Stimulated activated CD4-positive, alpha-beta T cell treated with anti-CD3 and anti-CD28 coated beads, TNF-alpha, amount 100 ng/mL, for 4 hours (primary cell): ENCODE data around the gene SLC25A26.

Source experiments
- DNase-seq, 3 experiments: peaks; one replicate each; pipeline ENCODE4 v3.0.0-alpha.2; 2020; ENCODE audit warnings: low read depth in 3 of 3

Gene SLC25A26

DNA sequence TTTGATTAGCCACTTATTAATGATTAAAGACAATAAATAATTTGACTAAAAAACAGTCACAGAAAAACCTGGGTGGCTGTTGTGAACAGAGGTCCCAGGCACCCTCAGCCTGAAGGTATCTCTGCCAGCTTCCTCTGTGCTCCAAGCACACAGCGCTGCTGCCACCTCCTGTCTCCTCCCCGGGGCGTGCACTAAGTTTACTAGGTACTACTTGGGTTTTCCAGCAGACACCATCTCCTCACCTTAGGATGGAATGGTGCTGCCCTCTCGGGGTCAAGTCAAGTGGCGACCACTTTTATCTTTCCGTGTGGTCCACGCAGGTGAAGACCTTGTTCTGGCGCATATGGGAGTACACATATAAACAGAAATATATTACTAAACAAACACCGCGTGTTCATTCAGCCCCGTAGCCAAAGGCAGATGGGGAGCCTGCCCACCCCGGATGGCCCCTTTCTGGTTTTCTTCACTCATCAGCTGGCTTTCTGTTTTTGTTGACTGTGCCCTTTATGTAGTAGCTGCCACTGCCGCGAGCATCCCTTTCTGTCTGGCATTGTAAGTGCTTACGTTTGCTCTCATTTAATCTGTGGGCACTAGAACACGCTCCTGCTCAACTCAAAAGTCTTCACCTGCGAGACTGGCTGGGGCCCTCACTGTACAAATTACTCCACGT is 152.0 kb downstream of the SLC25A26 start:
- DNase-seq = no peak

DNA sequence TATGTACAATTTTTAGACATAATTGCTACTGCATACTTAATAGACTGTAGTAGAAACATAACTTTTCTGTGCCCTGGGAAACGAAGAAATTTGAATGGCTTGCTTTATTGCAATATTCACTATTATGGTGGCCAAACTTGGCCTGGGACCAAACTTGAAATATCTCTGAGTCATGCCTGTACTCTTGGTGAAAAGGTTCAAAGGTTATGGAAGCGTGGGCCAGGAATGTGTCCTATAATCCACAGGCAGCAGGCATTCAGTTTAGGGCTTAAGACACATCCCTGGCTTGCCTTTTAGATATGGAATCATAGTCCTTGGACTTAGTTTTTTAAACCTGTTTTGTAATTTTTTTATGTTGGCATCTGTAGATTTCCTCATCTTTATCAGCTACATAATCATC is 155.8 kb downstream of the SLC25A26 start:
- DNase-seq = no peak

DNA sequence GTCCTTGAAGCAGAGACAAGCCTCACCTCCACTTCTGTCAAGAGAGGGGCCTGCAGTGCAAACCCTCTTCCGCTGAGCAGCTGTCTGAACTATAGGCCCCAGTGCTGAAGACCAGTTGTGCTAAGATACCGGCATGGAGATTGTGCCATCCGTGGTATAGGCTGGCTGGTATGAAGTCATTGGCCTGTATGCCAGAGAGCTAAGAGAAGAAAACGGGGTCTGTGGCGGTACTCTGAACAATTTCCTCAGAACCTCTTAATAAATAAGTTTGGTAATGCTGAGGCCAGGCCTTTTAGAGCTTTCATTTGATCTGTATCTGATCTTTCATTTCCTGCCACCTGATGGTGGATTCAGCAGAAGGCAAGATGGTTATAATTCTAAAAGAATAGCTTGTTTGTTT is 157.0 kb downstream of the SLC25A26 start:
- no peak for DNase-seq

DNA sequence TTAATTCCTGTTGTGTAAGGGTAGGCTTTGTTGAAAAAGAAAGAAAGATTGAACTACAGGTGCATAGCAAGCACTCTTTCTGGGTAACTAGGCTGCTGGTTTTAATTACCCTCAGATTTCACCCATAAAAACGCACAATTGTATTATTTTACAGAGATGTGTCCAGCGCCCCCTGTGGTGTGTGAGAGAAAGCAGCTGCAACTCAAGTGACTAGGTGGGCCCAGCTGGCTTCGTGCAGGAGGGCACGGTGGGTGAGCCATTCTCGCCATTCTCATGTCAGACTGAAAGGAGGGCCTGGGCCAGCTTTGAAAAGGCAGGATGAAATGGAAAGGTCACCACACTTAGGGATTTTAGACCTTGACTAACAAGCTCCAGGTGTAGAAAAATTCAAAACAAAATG is 157.5 kb downstream of the SLC25A26 start:
- no peak for DNase-seq

DNA sequence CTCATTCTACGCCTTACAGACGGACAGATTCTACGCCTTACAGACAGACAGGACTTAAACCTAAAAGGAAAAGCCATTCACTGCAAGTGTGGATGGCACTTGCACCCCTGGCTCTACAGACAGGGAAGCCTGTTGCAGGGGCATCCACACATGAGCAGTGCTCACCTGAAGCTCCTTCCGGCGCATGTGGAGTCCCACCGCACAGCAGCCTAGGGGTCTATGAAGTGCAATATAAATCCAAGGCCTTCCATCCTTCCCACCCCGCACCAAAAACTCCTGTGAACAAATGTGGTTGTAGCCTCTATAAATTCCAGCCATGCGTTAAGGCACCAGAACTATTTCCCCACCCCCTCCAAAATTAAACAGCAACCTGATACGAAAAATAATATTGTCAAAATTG is 158.8 kb downstream of the SLC25A26 start:
- DNase-seq = no peak

DNA sequence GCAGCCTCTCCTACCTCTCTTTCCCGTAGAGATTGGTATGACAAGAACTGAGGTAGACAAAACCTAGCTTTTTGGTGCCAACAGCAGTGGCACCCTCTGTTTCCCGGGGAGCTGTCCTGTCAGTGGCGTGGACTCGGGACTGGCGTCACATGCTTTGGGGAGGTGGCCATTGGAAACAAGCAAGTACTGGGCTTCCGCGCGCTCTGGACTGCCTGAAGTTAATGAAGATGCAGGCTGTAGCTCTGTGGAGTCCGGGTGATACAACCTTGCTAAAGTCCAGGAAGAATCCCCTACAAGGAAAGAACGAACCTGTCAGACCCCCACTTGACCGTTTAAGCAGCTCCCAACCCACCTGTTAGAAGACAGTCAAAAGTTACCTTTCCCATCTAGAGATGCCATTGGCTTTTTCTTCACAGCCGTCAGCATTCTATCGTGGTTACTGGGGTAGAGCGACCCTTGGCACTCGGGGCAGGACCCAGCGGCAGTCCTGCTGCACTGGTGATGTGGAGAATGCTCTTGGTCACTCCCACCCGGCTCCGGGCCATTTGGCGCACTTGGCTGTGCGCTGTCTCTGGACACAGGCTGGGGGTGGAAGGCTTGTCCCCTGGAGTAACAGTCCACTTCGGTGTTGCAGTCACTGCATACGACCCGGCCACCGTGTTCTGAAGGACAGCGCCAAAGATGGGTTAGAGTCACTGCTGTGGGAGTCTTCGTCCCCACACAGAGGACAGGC is 159.6 kb downstream of the SLC25A26 start:
- DNase-seq = no peak

DNA sequence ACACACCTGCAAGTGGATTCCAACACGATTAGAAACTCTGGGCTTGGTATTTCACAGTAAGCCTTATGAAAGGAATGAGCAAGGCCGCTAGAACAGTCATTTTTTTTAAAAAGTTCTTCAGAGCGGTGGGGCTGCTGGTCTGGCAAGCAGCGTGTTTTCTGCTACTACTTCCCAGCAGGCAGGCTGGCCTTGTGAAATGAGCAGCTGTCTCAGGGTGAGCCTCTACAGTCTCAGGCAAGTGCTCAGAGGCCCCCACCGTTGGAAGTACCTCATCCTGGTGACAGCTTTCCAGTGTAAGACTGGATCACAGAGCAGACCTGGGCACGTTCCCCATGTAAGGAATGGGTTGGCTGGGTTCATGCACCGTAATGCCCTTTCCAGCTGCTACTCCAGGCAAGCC is 160.8 kb downstream of the SLC25A26 start:
- DNase-seq = no peak

DNA sequence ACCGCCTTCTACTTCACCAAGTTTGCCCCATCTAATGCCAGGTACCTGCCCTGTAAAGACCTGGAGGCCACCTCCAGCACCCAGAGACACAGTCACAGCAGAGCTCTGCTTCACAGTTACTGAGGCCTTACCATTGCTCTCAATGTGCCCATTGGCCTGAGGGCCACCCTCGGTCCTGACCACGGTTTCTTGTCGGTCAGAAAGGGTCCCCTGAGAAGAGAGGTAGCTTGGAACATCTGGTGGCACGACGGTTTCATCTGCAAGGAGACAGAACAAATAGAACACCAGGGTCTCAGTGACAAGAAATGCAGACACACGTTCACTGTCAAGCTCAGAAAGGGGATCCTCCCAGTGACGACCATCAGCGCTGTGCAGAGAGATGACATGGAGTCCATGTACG is 161.3 kb downstream of the SLC25A26 start:
- no peak for DNase-seq

DNA sequence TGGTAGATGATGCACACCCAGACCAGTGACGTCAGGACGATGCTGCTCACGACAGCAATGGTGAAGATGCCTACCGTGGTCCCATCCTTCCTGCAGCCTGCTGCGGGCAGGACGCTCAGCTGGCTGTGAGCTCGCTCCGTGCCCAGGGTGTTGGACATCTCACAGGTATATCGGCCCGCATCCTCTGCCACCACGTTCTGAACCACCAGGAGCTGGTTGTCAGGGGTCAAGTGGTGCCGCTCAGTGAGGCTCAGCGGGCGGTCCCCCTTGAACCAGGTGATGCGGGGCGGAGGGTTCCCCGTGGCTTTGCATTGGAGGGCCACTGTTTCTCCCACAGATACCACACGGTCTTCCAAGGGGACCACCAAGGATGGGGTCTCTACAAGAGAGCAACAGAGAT is 162.2 kb downstream of the SLC25A26 start:
- DNase-seq = no peak

DNA sequence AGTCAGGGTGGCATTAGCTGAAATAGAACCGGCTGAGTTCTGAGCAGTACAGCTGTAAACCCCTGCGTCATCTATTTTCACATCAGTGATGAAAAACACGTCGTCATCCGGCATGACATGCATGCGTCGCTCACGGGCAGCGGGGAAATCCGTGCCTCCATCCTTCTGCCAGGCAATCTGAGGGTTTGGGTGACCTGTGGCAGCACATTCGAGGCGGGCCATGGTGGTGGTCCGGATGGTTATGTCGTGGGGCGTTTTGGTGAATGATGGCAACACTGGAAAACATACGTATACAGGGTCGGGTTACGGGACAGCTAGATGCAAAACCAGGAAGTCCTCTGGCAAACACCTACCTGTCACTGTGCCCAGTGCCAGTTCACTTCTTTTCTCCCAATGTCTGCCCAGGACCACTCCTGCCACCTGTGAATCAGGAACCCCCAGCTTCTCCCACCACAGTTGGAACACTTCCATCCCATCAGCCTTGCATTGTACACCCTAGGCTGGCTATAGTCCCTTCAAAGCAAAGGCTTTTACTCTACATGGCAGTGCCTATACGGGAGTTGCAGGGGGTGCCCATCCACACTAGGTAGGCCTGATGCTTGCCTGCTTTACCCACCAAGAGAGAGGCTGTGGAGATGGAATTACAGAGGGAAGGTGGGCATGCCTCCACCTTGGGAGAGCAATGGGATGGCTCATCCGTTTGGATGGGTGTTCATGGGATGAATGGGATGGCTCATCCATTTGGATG is 163.4 kb downstream of the SLC25A26 start:
- no peak for DNase-seq

DNA sequence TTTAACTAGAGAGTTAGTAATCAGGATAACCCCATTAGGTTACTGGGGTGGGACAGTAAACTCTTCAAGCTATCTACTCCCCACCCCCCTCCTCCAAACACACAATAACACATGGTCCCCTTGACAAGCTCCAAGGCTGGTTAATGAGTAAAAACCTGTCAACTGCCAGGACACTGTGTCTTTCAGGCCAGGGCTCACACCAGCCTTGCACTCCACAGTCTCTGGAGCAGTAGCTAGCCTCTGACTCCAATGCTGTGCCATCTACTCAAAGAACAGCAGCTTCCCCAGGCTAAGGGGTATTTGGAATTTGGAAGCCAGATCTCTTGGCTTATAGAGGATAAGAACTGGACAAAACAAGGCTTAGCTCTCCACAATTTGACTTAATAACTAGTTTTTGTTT is 164.3 kb downstream of the SLC25A26 start:
- no peak for DNase-seq

DNA sequence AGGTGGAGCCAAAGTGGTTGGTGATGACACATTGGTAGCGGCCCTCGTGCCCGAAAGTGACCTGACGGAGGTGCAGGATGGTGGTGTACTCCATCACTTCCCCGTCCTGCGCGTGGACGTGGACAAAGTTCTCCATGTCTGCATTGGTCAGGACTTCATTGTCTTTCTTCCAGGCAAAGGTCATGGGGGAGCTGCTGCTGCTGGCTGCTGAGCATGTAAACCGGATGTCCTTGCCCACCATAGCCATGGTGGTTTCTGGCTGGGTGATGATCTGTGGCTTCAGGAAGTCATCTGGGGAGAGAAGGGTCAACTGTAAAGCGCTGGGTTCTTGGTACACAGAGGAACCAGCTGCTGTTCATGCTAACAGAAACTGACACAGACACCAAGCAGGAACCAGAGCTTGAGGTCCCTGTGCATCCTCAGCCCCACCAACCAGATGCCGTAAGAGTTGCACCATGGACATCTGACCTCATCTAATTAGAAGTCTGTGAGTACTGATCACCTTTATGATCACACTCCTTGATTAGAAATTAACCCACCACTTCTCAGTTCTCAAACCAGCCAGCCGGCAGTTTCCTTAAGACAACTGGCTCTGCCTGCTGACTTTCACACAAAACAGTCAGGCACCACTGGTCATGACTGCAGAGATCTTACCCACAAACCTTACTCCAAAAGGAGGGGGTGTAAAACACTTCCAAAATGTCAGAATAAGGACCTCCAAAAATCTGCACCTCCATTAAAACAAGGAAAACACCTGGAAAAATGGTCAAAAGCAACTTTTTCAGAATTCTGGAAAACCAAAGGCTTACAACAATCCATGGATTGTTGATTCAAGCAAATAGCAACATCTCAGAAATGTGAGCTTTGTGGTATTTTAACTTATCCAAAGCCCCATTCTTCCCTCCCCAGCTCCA is 165.5 kb downstream of the SLC25A26 start:
- no peak for DNase-seq

DNA sequence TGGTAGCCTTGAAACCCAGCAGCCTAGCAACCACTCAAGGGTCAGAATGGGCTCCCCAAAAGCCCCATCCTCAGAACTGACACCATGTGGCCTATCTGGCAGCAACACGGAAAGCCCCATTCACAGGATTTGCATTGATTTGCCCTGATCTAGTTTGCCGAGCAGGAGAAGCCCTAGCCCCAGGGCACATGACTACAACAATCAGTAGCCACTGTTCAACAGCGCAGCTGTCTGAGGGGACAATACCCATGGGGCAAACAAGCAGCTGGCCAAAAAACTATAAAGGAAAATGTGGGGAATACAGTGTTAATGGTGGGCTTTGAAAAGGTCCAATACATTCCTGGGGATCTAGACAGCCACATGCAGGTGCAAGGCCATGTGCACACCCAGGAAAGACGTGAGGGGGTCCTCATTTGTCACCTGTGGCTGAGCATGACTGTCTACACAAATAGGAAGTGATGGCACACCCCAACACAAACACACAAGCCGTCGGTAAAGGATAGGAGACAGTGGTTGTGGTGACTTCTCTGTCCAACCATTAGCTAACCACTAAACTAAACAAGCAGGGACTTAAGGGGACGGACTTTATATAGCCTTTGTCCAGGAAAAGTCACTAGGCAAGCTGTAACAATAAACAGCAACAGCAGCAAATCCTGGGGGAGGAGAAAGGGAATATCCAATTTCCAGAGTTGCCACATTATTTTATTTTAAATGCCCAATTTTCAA is 166.3 kb downstream of the SLC25A26 start:
- no peak for DNase-seq

DNA sequence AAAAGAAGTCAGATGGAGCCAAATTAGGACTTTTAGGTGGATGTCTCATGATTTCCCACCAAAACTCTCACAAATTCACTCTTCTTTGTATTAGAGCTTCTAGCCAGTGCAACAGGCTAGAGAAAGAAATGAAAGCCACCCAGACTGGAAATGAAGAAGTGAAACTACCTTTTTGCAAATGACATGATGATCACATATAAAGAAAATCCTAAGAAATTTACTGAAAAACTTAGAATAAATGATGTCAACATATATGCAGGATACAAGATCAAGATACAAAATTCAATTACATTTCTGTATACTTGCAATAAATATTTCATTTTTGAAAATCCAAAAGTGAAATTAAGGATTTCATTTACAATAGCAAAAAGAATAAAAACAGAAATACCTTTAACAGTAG is 169.2 kb downstream of the SLC25A26 start:
- DNase-seq = no peak

DNA sequence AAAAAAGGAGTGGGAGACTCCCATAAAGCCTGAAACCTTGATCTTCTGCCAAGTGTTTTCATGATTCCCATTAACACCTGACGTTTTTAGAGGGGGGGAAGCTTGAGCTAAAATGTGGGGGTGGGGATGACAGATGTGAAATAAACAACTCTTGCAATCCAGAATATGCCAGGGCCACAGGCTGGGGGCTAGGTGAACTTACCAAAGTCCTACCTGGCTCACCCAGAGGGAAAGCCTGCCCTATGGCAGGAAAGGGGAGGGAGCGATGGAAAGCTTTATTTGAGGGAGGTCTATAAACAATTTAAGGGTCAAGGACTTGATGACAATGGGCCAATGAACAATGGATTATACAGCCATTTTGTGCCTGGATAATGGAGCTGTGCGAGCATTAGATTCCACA is 171.7 kb downstream of the SLC25A26 start:
- no peak for DNase-seq

DNA sequence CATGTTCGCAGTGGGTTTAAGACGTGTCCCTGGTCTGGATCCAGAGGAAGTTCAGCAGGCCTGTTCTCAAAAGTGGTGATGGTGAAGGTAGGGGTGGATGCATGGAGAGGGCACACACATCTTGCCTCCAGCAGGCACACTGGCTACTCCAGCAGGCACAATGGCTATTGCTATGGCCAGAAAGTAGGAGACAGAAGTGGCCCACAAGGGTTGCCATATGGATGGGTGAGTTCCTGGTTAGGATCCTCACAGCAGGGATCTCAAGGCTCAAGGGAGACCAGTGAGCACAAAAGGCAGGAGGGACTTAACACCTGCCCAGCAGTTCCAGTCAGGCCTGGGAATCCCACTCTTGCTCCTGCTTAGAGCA is 172.1 kb downstream of the SLC25A26 start:
- DNase-seq = no peak

DNA sequence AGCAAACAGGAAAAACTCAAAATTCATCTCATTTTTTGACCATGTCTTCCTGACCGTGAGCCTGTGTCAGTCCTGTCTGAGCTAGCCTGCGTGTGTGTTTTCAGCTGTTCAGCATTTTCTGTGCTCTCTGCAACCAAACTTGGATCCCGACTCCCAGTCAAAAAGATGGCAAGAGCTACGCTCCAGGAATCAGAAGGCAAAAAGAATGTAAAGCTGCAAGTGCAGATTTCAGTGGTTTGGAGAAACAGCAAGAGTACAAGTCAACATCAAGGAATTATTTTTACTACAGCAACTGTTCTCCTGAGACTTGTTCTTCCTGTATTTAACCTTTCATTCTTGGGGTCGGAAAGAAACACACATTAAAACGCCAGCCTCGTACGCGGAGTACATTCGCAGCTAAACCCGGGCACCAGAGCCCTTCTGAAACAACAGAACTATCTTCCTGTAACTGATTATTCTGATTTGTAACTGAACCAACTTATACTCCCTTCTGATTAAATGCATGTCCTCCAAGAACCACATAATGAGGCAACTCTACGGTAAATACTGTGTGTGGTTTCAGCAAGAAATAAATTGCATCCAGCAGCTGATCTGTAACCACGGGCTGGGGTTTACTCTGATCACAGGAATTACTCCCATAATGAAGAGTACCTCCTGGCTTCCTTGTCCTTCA is 172.7 kb downstream of the SLC25A26 start:
- DNase-seq = no peak

DNA sequence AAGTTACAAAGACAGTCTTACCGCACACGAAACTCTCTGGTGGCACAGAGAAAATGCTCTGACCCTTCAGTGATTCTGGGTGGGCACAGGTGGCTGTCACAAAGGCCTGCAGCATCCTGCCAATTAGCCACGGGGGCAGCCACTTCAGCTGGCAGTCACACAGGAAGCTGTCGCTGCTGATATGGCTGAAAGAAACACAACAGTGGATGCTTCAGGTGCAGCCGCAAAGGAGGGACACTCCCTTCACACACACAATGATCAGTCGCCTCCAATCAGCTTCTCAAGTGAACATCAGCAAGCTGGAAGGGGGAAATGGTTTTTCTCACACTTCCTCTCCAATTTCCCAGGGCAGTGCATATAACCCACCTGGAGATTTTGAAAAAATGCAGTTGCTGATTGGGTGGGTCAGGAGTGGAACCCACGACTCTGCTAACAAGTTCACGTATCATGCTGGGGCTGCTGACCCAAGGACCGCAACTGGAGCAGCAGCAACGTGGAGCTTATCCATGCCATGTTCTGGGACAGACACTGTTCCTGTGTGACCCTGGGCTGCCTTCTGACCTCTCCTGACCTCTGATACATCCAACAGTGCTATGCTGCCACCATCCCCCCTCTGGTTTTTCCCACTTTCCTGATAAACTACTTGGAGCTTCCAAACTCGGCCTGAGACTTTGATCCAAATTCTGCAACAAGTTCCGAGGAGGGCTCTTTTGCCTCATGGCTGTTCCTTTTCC is 173.4 kb downstream of the SLC25A26 start:
- DNase-seq = peak in 1 of 3 experiments; percentile 18

DNA sequence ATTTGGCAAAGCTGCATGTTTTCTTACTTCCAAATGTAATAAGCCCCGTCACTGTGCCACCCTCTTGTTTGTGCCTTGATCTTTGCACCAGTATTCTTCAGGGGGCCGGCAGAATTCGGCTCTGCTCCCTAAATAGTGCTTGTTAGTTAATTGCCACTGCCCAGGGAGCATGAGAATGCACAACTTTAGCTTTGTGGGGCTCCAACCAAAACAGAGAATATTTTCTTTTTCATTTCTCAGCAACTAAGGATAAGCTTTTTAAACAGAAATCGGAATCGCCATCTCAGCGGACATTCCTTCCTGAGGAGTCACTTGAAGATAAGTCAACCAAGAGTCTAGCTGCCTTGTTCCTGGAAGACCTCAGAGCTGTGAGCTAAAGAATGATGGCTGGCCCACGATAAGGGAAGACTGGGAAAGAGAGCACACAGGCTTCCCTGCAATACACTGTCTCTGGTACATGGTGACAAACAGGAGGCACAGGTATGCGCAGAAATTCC is 174.0 kb downstream of the SLC25A26 start:
- DNase-seq = no peak

DNA sequence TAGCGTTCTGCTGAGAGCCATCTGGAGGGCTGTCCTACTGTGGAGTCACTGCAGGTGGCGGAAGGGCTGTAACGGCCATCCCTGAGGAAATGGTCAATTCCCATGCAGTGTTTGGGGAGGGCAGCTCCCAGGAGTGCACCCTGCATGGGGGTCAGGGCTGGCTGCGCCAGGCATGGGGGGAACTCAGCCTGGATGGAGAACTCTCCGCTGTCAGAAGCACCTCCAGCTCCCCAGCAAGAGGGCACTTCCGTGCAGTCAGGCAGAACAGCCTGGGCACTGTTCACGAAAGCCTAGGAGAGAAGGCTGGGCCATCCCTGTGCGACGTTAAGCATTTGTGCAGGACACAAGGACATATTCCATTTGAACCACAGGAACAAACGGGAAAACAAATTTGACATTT is 174.8 kb downstream of the SLC25A26 start:
- DNase-seq = no peak
